Caco-2 (cell line): ENCODE results near the gene PXYLP1. TPM values are rescaled to one million over a fixed set of nuclear protein-coding genes. Genes with fewer than 3 reads are reported as not detected.

Experiments used
- BruUV-seq: library from RNA; stranded (reverse); fragments of 400-500 nt; replicated peaks from 2 replicates; lab custom pipeline; 2021; lab: Mats Ljungman, UMichigan
- CTCF ChIA-PET: fragments of 300-600 bp; sonication (Branson Sonifier 250); formaldehyde crosslinking; loops from one replicate; lab custom pipeline; 2022; ENCODE audit warnings: antibody characterized with exemption; lab: Charles Lee
- POLR2A ChIA-PET: fragments of 300-600 bp; sonication (Branson Sonifier 250); formaldehyde crosslinking; loops from one replicate; lab custom pipeline; 2022; ENCODE audit warnings: antibody characterized with exemption; lab: Charles Lee
- DNase-seq, 2 experiments: peaks; one replicate each; pipeline versions ENCODE4 v3.0.0 to v3.0.0-alpha.2; 2020 to 2022
- H3K27me3 ChIP-seq: replicated peaks from 2 replicates; pipeline ENCODE4 v1.6.0; 2011; ENCODE audit warnings: low read length; ENCODE audit not compliant: control insufficient read depth, insufficient read depth
- H3K36me3 ChIP-seq: 2 replicates; pipeline ENCODE4 v1.5.1; 2011; ENCODE audit warnings: low read length; ENCODE audit not compliant: control insufficient read depth, insufficient read depth
- H3K4me1 ChIP-seq: fragments of 250-450 bp; sonication (Bioruptor Pico); 2 replicates; pipeline ENCODE4 v1.5.1; 2020; ENCODE audit warnings: mild to moderate bottlenecking
- H3K4me3 ChIP-seq: 2 replicates; pipeline ENCODE4 v1.5.1; 2011; ENCODE audit warnings: low read depth, mild to moderate bottlenecking, control low read depth, low read length
- H3K9me3 ChIP-seq: fragments of 250-450 bp; sonication (Bioruptor Pico); 2 replicates; pipeline ENCODE4 v1.5.1; 2020; ENCODE audit warnings: mild to moderate bottlenecking, moderate library complexity
- H3K27ac Mint-ChIP-seq: one replicate; pipeline ENCODE4 v1.8.0; 2022; ENCODE audit warnings: mixed read lengths; ENCODE audit not compliant: unreplicated experiment
- H3K27me3 Mint-ChIP-seq: one replicate; pipeline ENCODE4 v1.8.0; 2022; ENCODE audit warnings: mixed read lengths; ENCODE audit not compliant: insufficient read depth, unreplicated experiment
- H3K36me3 Mint-ChIP-seq: one replicate; pipeline ENCODE4 v1.8.0; 2022; ENCODE audit warnings: mild to moderate bottlenecking, mixed read lengths; ENCODE audit not compliant: insufficient read depth, unreplicated experiment
- H3K4me1 Mint-ChIP-seq: one replicate; pipeline ENCODE4 v1.8.0; 2022; ENCODE audit warnings: low read depth, mixed read lengths; ENCODE audit not compliant: unreplicated experiment
- H3K4me3 Mint-ChIP-seq: one replicate; pipeline ENCODE4 v1.8.0; 2022; ENCODE audit warnings: mild to moderate bottlenecking, moderate library complexity, mixed read lengths; ENCODE audit not compliant: unreplicated experiment
- H3K9me3 Mint-ChIP-seq: one replicate; pipeline ENCODE4 v1.8.0; 2022; ENCODE audit warnings: mixed read lengths; ENCODE audit not compliant: unreplicated experiment
- intact Hi-C: fragments of 100-400 bp; cut with micrococcal nuclease; formaldehyde crosslinking; loops from one replicate; pipeline ENCODE4 v1.10.0; 2022; ENCODE audit not compliant: unreplicated experiment
- total RNA-seq: library from RNA; stranded (reverse); gene quantifications from 2 replicates; pipeline ENCODE4 v1.2.3, GENCODE V29; 2022
- TF ChIP-seq, protein P1 (sequence below), 2 experiments: fragments of 200-600 bp in 1 of 2; IDR thresholded peaks; 1 replicate in 1 of 2; 2 replicates in 1 of 2; pipeline versions ENCODE4 v1.5.1 to v1.8.0; 2011 to 2022; ENCODE audit warnings: antibody characterized with exemption in 1 of 2, control low read depth in 1 of 2, inconsistent platforms in 1 of 2, low read depth in 1 of 2, low read length in 1 of 2, mild to moderate bottlenecking in 1 of 2, moderate library complexity in 1 of 2; ENCODE audit not compliant: insufficient read depth in 1 of 2, severe bottlenecking in 1 of 2, unreplicated experiment in 1 of 2

Gene PXYLP1
- total RNA-seq, 1 experiment from 2014 or later: 24.6 TPM

DNA sequence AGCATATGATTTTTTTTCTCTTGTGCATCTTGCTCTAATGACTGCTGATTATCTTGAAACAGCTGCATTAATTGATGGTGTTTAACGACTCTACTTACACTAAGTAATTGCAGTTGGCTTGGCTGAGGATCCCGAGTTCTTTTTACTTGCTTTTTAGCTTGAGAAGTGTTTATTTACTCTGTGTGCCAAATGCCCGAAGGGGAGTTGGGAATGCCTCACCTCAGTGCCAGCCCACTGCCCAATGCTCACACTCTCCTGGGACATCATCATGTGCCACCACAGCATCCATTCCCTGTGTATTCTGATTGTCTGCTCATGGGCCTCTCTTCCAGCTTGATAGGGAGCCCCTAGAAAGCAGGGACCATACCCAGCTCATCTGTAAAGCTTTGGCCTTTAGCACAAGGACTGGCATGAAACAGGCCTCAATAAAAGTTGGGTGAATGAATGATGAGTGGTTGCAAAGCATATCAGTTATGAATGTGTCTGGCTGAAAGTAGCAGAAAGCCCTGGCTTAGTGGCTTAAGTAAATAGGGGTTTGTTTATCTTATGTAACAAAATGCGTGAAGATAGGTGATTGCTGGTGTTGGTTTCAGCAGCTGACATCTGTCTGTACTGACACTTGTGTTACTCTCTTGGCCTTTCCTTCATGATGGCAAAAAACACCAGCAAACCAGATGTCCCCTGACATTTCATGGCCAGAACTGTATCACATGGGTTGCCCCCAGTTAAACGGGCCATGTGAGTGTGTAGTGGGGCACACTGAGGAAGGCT is 8.1 kb downstream of the PXYLP1 start:
- DNase-seq: no peak
- ChIA-PET CTCF (interaction anchor here (0.7 kb wide), 1 partner anchor 32 kb away, joined by 5 read pairs; no protein-coding TSS in a partner anchor), POLR2A (no interaction called here)
- Histone ChIP-seq H3K4me3 (no peak overlapping the region), H3K36me3 (peaks cover 1% of the 10 kb centered on the region; the same call in 1 of the 2 replicates), H3K9me3 (no peaks in the 10 kb centered on the region), H3K4me1 (peaks cover 11% of the 10 kb centered on the region; the same call in 1 of the 2 replicates), H3K27me3 (no peaks in the 10 kb centered on the region)
- no peaks in the 10 kb centered on the region for H3K9me3 Mint-ChIP-seq
- intact Hi-C loops: no loop called here
- TF ChIP-seq, protein P1, sequence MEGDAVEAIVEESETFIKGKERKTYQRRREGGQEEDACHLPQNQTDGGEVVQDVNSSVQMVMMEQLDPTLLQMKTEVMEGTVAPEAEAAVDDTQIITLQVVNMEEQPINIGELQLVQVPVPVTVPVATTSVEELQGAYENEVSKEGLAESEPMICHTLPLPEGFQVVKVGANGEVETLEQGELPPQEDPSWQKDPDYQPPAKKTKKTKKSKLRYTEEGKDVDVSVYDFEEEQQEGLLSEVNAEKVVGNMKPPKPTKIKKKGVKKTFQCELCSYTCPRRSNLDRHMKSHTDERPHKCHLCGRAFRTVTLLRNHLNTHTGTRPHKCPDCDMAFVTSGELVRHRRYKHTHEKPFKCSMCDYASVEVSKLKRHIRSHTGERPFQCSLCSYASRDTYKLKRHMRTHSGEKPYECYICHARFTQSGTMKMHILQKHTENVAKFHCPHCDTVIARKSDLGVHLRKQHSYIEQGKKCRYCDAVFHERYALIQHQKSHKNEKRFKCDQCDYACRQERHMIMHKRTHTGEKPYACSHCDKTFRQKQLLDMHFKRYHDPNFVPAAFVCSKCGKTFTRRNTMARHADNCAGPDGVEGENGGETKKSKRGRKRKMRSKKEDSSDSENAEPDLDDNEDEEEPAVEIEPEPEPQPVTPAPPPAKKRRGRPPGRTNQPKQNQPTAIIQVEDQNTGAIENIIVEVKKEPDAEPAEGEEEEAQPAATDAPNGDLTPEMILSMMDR (IDR thresholded peaks at IDR 0.05; ENCODE audit: insufficient read depth in 1 of 2, low read depth in 1 of 2, low read length in 1 of 2, severe bottlenecking in 1 of 2, unreplicated experiment in 1 of 2): no peak
- peaks cover 5% of the 10 kb centered on the region for H3K36me3 Mint-ChIP-seq
- no TSS peak for BruUV-seq
- peaks cover 13% of the 10 kb centered on the region for H3K4me1 Mint-ChIP-seq
- no peak overlapping the region for H3K27ac Mint-ChIP-seq
- no peak overlapping the region for H3K4me3 Mint-ChIP-seq
- no peaks in the 10 kb centered on the region for H3K27me3 Mint-ChIP-seq

DNA sequence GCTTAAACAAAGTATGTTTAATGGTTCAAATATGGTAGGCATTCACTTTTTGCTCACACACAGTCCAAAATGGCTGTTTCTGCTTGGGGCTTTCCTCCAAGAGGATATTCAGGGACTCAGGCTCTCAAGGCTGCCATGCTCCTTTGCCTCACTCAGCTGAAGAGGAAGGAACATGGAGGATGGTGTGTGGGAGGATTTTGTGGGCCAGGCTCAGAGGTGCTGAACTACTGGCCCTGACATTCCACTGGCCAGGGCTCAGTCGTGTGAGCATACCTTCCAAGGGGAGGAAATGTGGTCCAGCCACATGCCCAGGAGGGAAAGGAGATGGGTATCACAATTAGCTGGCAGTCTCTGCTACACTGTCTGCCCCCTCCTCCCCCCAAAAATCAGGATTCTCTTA is 8.7 kb downstream of the PXYLP1 start:
- Mint-ChIP-seq H3K4me1 (peaks cover 7% of the 10 kb centered on the region), H3K27ac (no peak overlapping the region), H3K36me3 (peaks cover 4% of the 10 kb centered on the region), H3K4me3 (no peak overlapping the region), H3K9me3 (no peaks in the 10 kb centered on the region), H3K27me3 (no peaks in the 10 kb centered on the region)
- Histone ChIP-seq H3K27me3 (no peaks in the 10 kb centered on the region), H3K9me3 (no peaks in the 10 kb centered on the region), H3K4me1 (peaks cover 10% of the 10 kb centered on the region; the same call in 1 of the 2 replicates), H3K36me3 (peaks cover 1% of the 10 kb centered on the region; the same call in 1 of the 2 replicates), H3K4me3 (no peak overlapping the region)
- POLR2A ChIA-PET: no interaction called here
- DNase-seq: no peak
- no TSS peak for BruUV-seq
- TF ChIP-seq, protein P1 (IDR thresholded peaks at IDR 0.05; ENCODE audit: insufficient read depth in 1 of 2, low read depth in 1 of 2, low read length in 1 of 2, severe bottlenecking in 1 of 2, unreplicated experiment in 1 of 2): no peak
- intact Hi-C loops: no loop called here
- CTCF ChIA-PET: no interaction called here

DNA sequence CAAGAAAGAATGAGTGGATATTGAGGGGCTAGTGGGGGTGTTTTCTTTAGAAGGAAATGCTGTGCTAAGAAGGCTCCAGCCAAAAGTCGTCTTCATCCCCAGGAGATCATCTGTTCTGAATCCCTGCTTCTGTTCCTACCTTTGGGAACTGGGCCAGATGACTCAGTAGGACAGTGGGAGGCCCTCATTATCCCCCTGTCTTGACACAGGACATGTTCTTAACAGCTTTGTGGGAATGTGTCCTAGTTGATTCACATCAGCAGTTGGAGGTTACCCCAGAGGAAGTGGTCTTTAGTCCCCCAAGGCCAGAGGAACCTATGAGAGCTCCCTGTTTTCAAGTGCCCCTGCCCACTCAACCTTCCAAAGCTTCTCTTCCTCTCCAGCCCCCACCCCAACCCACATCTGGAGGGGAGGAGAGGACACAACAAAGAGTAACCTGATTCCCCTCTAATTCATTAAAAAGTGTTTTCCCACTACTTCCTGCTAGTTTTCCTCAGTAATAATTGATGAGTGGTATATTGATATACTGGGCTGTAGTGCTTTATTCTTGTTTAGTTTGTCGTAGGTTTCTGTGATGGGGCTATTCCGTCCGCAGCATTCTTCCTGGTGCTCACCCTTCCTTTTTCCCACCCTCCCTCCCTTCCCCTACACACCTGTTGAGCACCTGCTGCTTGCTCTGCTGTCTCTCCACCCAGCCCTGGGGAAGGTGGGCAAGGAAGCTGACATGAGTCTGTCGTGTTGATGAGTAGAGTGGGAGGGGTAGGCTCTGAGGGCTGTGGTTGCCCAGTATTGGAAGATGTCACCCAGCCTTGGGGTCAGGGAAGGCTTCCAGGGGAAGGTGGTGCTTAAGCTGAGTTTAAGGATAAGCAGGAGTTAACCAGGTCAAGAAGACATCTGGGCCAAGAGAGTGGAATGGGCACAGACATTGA is 9.3 kb downstream of the PXYLP1 start:
- Mint-ChIP-seq H3K4me3 (no peak overlapping the region), H3K27me3 (no peaks in the 10 kb centered on the region), H3K27ac (no peak overlapping the region), H3K9me3 (no peaks in the 10 kb centered on the region), H3K36me3 (no peaks in the 10 kb centered on the region), H3K4me1 (peaks cover 2% of the 10 kb centered on the region)
- no peak overlapping the region for H3K4me3 ChIP-seq
- H3K36me3 ChIP-seq: peaks cover 1% of the 10 kb centered on the region; the same call in 1 of the 2 replicates
- intact Hi-C loops: no loop called here
- no peaks in the 10 kb centered on the region for H3K27me3 ChIP-seq
- TF ChIP-seq, protein P1 (IDR thresholded peaks at IDR 0.05; ENCODE audit: insufficient read depth in 1 of 2, low read depth in 1 of 2, low read length in 1 of 2, severe bottlenecking in 1 of 2, unreplicated experiment in 1 of 2): no peak
- no peaks in the 10 kb centered on the region for H3K9me3 ChIP-seq
- BruUV-seq: no TSS peak
- no peak for DNase-seq
- ChIA-PET POLR2A (no interaction called here), CTCF (no interaction called here)
- H3K4me1 ChIP-seq: peaks cover 3% of the 10 kb centered on the region; the same call in 1 of the 2 replicates
